Adrenal gland (tissue), 5 donors: ENCODE results near the gene STARD7.

Experiments used
- POLR2A ChIP-seq, 2 donors: fragments of 450-650 bp; IDR thresholded peaks; one replicate each; pipeline ENCODE4 v1.6.1; 2017; ENCODE audit warnings: antibody characterized with exemption in 2 of 2, mild to moderate bottlenecking in 2 of 2, moderate library complexity in 1 of 2
- TF ChIP-seq, protein P1 (sequence below), 6 experiments: fragments of 450-650 bp in 4 of 6; fragments of 200-600 bp in 2 of 6; sonication (generic) in 1 of 6; IDR thresholded peaks; 1 replicate in 5 of 6; 2 replicates in 1 of 6; pipeline versions ENCODE4 v1.5.1 to v1.8.0; 2016 to 2021; ENCODE audit warnings: antibody characterized with exemption in 6 of 6, mild to moderate bottlenecking in 2 of 6, moderate library complexity in 1 of 6
- donor health status: DM: no; HTN: no; CAD: no.

DNA sequence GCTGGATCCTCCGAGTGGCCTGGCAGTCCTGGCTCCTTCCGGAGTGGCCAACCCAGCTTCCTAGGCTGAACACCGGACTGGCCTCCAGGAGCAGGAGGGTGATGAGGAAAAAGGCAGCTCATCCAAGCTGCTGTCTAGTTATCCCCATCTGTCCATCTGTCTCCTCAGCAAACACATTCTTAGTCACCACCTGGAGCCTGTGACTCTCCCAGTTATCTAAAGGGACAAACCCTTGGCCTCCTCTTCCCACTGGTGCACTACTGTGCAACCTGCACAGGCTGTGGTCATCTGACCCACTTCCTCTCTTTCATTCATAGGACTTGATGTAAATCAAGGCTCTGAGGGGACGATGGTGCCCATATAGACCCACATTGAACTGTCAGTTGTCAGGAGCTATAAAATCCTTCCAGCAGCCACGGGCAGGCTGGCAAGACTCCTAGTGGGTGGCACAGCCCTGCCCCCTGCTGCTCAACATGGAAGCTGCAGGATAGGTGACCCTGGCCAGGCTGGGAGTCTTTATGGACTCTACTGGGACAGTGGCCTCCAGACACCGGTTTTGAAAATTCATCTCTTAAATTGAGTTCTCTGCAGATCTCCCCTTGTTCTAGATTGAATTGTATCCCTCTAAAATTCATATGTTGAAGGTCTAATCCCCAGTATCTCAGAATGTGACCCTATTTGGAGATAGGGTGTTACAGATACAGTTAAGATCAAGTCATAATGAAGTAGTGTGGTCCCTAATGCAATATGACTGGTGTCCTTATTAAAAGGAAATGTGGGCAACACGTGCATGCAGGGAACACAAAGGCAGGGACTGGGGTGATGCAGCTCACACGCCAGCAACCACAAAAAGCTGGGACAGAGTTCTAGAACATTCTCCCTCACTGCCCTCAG lies 34.1 kb downstream of the STARD7 start:
- TF ChIP-seq, protein P1, sequence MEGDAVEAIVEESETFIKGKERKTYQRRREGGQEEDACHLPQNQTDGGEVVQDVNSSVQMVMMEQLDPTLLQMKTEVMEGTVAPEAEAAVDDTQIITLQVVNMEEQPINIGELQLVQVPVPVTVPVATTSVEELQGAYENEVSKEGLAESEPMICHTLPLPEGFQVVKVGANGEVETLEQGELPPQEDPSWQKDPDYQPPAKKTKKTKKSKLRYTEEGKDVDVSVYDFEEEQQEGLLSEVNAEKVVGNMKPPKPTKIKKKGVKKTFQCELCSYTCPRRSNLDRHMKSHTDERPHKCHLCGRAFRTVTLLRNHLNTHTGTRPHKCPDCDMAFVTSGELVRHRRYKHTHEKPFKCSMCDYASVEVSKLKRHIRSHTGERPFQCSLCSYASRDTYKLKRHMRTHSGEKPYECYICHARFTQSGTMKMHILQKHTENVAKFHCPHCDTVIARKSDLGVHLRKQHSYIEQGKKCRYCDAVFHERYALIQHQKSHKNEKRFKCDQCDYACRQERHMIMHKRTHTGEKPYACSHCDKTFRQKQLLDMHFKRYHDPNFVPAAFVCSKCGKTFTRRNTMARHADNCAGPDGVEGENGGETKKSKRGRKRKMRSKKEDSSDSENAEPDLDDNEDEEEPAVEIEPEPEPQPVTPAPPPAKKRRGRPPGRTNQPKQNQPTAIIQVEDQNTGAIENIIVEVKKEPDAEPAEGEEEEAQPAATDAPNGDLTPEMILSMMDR (IDR thresholded peaks at IDR 0.05) = peak; percentile 69 to 93 (median 88)
- TF ChIP-seq POLR2A (IDR thresholded peaks at IDR 0.05) = no peak
